Transverse colon (tissue), 4 donors: ENCODE measurements around the gene FOSL2. TPM values are rescaled to one million over a fixed set of nuclear protein-coding genes. Genes with fewer than 3 reads are reported as not detected.

Source experiments
- DNase-seq: peaks from one replicate; pipeline ENCODE4 v3.0.0-alpha.2; 2019
- H3K27ac ChIP-seq, 4 donors: fragments of 200-600 bp; sonication (generic); 2 replicates each; pipeline ENCODE4 v1.5.1; 2016 to 2018; ENCODE audit warnings: inconsistent platforms in 4 of 4
- H3K27me3 ChIP-seq: fragments of 200-600 bp; sonication (generic); 2 replicates; pipeline ENCODE4 v1.5.1; 2017; ENCODE audit warnings: inconsistent platforms
- H3K36me3 ChIP-seq, 4 donors: fragments of 200-600 bp; sonication (generic); 2 replicates each; pipeline ENCODE4 v1.5.1; 2017 to 2019; ENCODE audit warnings: inconsistent platforms in 4 of 4
- H3K4me1 ChIP-seq, 4 donors: fragments of 200-600 bp; sonication (generic); 2 replicates each; pipeline ENCODE4 v1.5.1; 2017 to 2020; ENCODE audit warnings: inconsistent platforms in 4 of 4
- H3K4me3 ChIP-seq, 4 donors: fragments of 200-600 bp; sonication (generic); 1 replicate in 1 of 4; 2 replicates in 3 of 4; pipeline versions ENCODE4 v1.5.1 to v1.6.1; 2017 to 2019; ENCODE audit warnings: inconsistent platforms in 4 of 4
- H3K9me3 ChIP-seq, 2 donors: fragments of 200-600 bp; sonication (generic); 2 replicates each; pipeline ENCODE4 v1.5.1; 2017 to 2019; ENCODE audit warnings: inconsistent platforms in 2 of 2
- EP300 ChIP-seq: sonication (generic); formaldehyde crosslinking; IDR thresholded peaks from one replicate; pipeline ENCODE4 v1.6.1; 2017; ENCODE audit warnings: antibody characterized with exemption, low read depth
- POLR2A ChIP-seq: fragments of 450-650 bp; IDR thresholded peaks from one replicate; pipeline ENCODE4 v1.6.1; 2016; ENCODE audit warnings: antibody characterized with exemption, mild to moderate bottlenecking, moderate library complexity
- POLR2AphosphoS5 ChIP-seq, 3 donors: sonication (generic); formaldehyde crosslinking; IDR thresholded peaks; one replicate each; pipeline ENCODE4 v1.6.1; 2016; ENCODE audit warnings: antibody characterized with exemption in 3 of 3
- WGBS, 2 donors: methylation state at CpG; one replicate each; pipeline ENCODE4 v1.1.5; 2018; ENCODE audit warnings: low coverage in 1 of 2; 5-methylcytosine and 5-hydroxymethylcytosine counted together
- in situ Hi-C, 4 donors: fragments of 200-750 bp; cut with MboI; loops; one replicate each; pipeline versions ENCODE4 v1.15.0 to v1.15.1; 2017; ENCODE audit warnings: low sequenced_read_pairs in 3 of 4, low pct_ligation_motif_present in 1 of 4, low pct_unique_long_range_greater_than_20kb in 1 of 4
- intact Hi-C: fragments of 100-400 bp; cut with DNase I; formaldehyde crosslinking; loops from one replicate; pipeline ENCODE4 v1.15.1; 2023; ENCODE audit warnings: low total_unique reads
- small RNA-seq, 4 donors: library from RNA; depleted of rRNA; stranded (forward); fragments of <200 nt; gene quantifications; one replicate each; pipeline ENCODE3, GENCODE V24; 2016
- total RNA-seq, 4 donors: library from RNA; depleted of rRNA; stranded (reverse); fragments of >200 nt; gene quantifications; one replicate each; pipeline ENCODE4 v1.1.0, GENCODE V29; 2016
- TF ChIP-seq, protein P1 (sequence below), 5 experiments: fragments of 200-600 bp in 3 of 5; fragments of 450-650 bp in 2 of 5; sonication (generic) in 3 of 5; IDR thresholded peaks; 1 replicate in 2 of 5; 2 replicates in 3 of 5; pipeline ENCODE4 v1.5.1; 2016 to 2017; ENCODE audit warnings: antibody characterized with exemption in 5 of 5, inconsistent platforms in 3 of 5, mild to moderate bottlenecking in 2 of 5, moderate library complexity in 1 of 5

FOSL2 gene
- total RNA-seq, 4 donors from 2014 or later, result 135 to 358 (median 233) TPM

DNA sequence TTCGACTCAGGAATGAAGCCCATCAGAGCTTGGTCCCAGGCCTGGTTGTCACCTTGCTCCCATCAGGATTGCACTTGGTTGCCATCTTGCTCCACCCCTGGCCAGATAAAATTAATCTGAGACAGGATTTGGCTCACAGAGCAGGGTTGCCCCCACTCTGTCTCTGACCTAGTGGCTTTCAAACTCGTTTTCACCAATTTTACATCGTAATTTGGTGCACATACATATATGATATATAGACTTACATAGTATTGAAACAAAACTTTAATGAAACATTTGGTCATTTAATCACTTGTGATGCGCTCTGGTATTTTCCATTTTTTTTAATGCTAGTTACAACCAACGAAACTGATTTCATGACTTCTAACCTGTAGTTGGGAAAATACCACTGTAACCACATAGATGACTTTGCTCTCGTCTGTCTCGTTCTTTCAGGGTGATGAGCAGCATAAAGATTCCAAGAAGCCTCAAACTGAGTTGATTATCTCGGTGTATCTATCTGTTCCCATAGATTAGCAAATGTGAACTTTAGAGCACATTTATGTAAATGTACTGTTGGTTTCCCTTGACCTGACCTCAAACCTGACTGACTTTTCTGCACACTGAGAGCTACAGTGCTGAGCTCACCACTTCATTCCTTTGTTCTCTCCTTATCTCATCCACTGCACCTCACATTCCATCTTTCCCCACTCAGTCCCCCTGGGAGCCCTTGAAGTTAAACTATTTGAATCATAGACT is 72.7 kb downstream of the FOSL2 start:
- H3K4me1 ChIP-seq, result peaks cover 0 to 11% (median 6%) of the 10 kb centered on the region in 4 donors
- no peaks in the 10 kb centered on the region for H3K36me3 ChIP-seq
- no peak for DNase-seq
- TF ChIP-seq, protein P1, sequence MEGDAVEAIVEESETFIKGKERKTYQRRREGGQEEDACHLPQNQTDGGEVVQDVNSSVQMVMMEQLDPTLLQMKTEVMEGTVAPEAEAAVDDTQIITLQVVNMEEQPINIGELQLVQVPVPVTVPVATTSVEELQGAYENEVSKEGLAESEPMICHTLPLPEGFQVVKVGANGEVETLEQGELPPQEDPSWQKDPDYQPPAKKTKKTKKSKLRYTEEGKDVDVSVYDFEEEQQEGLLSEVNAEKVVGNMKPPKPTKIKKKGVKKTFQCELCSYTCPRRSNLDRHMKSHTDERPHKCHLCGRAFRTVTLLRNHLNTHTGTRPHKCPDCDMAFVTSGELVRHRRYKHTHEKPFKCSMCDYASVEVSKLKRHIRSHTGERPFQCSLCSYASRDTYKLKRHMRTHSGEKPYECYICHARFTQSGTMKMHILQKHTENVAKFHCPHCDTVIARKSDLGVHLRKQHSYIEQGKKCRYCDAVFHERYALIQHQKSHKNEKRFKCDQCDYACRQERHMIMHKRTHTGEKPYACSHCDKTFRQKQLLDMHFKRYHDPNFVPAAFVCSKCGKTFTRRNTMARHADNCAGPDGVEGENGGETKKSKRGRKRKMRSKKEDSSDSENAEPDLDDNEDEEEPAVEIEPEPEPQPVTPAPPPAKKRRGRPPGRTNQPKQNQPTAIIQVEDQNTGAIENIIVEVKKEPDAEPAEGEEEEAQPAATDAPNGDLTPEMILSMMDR (IDR thresholded peaks at IDR 0.05), result no peak
- TF ChIP-seq POLR2AphosphoS5 (IDR thresholded peaks at IDR 0.05) (no peak), POLR2A (no peak), EP300 (no peak)
- H3K4me3 ChIP-seq, result no peak overlapping the region
- no peaks in the 10 kb centered on the region for H3K27me3 ChIP-seq
- 64 to 74% methylated on average over 5 to 8 of the region's 8 CpGs for WGBS, 2 donors
- intact Hi-C loops, result no loop called here
- no peaks in the 10 kb centered on the region for H3K9me3 ChIP-seq
- in situ Hi-C loops, result loop anchor here in 1 of 4 donors (25.0 kb wide), 1 partner anchor 728 kb away; no protein-coding TSS in a partner anchor
- H3K27ac ChIP-seq, result no peak overlapping the region

Small RNAs within 50 kb of the gene (small RNA-seq; reads per million reads assigned to genes)
- 0 to 0.14 (median 0) reads per million in 4 donors for gene AC104695.3
- 0 reads per million in 4 donors for gene SNRPGP7

Other genes with a start within 250 kb of the FOSL2 start
- gene PLB1, start 103.2 kb downstream of the FOSL2 start, total RNA-seq, result 1 to 10 TPM in 2 of 4 donors, under 1 TPM in 2; 0.20 to 4.2 (median 1.8) TPM